Endometrial microvascular endothelial cells (primary cell): ENCODE data around the gene SUN5. TPM values are rescaled to one million over a fixed set of nuclear protein-coding genes. Genes with fewer than 3 reads are reported as not detected.

Source experiments
- in situ Hi-C: cut with HindIII; loops from 2 replicates; pipeline ENCODE4 v1.10.0; 2017; ENCODE audit warnings: low sequenced_read_pairs, low pct_unique_long_range_greater_than_20kb; ENCODE audit errors: inconsistent ontology term
- total RNA-seq: library from RNA; depleted of rRNA; stranded (reverse); fragments of >200 nt; gene quantifications from one replicate; pipeline ENCODE4 v1.2.3, GENCODE V29; 2015; ENCODE audit errors: inconsistent ontology term

Gene SUN5
- total RNA-seq, 1 donor from 2014 or later: not detected

DNA sequence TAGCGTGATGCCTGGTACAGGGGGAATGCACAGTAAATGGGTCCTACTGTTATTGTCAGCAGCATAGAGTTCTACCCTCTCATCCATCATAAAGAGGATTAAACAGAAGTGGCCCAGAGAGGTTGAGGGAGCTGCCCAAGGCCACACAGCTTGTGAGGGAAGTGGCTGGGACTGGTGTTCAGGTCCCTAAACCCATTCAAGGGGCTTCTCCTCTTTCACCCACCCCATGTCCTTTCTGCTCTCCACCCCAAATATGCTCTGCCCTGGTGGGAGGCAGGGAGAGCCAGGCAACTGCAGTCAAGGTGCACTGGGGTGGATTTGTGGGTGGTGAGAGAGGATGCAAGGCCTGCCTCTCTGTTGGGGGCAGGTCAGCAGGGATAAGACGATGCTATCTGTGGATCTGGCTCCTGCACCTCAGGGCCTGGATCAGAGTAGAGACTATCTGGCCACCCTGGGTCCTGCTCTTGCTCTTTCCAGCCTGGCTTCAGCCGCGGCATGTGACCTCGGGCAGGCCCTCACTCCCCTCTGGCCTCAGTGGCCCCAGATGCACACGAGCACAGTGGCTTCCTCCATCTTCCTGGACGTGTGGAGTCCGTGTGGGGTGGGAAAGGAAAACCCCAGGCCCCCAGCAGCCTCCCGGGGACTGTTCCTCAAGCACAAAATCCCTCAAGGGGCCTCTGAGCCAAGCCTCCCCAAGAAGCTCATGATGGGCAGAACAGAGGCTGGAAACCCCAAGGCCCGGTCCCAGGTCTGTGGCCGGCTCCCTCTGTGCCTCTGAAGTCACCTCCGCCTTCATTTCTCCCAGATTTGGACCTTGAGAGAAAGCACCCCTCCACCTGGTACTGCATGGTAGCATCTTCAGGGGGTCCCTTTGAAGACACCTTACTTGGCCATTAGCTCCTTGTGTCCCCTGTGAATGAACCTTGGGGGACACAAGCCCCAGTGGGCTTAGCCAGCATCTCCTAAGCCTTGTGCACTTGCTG lies 23.8 kb upstream of the SUN5 start:
- in situ Hi-C loops: no loop called here

DNA sequence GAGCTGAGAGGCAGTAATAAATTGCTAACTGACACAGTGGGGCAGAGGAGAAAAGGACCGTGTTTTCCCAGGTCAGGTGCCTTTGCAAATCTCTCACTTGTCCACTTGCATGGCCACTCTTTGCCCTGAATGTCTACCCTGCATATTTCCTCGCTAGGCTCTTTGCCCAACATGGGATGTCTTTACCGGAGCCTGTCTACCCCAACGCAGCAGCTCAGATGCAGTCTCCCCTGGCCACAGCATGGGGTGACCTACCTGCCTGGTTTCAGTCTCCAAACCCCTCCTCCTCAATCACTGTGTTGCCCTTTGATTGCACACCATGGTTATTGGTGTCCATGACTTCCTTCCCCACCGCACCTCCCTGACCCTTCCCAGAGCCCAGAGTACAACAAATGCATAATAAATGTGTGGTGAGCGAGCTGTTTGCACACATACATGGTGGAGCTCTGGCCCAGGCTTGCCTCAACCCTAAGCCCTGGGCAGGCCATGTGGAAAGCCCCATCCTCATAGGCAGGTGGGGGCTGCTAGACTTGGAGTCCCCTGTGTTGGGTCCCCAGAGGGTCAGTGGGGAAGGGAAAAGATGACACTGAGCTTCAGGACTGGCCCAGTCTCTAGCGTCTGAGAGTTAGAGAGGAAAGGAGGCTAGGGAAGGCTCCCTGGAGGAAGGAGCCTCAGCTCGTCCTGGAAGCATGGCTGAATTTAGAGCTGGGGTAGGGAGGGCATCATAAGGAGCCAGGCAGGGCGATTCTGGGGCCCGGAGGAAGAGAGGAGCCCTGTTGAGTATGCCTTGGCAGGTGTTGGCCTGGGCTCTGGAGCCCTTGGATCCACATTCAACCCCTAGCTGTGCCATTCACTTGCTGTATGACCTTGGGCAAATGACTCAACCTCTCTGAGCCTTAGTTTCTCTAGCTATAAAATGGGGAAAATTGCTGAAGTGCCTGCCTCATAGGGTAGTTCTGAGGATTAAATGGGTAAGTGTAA lies 22.8 kb upstream of the SUN5 start:
- in situ Hi-C loops: no loop called here

DNA sequence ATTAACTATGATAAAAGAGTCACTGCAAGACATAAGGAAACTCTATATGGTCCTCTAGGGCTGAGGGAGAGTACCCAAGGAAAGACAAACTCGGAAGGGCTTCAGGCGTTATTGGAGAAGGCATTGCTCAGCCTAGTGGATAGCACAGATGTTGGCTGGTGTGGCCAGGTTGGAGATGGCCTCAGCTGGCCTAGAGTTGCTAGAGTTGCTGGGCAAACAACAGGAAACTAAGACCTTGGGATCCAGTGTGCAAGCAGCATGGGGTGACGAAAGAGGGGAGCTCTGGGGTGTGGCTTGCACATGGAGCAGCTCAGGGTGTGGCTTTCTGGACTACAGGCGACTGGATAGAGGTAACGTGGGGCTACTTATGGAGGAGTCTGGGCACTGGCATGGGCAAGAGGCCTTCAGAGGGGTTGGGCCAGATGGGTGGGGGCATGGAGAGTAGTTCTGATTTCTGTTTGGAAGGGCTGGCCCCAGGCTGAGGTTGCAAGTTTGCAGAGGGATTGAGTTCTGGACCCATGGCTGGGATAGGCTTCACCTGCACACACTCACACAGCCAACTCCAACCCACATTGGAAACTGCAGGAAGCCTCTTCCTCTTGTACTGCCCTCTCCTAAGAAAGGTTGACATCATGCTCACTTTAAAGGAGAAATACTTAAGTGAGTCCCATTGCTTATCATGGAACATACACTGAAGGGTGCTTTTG lies 22.0 kb upstream of the SUN5 start:
- in situ Hi-C loops: no loop called here

DNA sequence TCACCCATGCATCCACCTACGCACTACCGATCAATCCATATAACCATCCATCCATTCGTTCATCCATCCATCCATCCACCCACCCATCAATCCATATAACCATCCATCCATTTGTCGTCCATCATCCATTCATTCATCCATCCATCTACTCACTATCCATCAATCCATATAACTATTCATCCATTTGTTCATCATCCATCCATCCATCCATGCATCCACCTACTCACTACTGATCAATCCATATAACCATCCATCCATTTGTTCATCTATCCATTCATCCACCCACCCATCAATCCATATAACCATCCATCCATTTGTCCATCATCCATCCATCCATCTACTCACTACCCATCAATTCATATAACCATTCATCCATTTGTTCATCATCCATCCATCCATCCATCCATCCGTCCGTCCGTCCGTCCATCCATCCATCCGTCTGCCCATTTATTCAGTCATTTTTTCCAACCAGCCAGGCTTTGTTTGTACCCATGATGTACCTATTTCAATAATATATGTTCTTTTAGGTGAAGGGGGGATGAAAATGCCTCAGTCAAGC lies 21.2 kb upstream of the SUN5 start:
- in situ Hi-C loops: no loop called here

DNA sequence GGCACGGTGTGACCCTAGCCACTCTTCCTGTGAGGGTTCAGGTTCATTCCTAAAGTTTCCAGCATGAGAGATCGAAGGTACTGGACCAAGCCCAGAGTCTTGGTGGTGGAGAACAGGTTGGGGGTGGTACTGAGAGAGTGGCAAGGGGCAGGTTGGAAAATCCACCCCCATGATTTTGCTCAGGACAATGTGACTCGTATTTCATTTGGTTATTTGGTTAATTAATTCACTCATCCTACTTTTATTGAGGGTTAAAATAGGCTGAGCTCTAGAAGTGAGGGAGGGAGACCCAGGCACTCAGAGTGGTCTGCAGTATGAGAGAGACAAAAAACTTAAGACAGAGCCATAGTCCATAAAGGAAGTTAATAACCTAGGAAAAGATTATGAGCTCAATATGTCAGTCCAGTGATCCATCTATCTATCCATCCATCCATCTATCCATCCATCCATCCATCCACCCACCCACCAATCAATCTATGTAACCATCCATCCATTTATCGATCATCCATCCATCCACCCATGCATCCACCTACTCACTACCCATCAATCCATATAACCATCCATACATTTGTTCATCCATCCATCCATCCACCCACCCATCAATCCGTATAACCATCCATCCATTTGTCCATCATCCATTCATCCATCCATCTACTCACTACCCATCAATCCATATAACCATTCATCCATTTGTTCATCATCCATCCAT lies 20.5 kb upstream of the SUN5 start:
- in situ Hi-C loops: no loop called here

DNA sequence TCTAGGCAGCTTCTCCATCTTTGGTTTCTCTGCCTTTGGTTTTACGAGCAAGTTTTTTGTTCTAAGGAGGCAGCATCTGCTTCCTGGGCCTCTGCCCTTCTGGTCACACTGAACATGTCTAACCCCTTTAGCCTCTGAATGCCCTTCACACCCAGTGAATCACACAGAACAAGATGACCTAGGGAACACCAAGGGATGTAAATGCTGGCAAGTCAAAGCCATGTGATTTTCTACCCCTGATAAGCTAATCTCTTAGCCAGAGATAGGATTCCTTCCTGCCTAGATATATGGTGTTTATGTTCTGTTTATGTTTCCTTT lies 20.0 kb upstream of the SUN5 start:
- in situ Hi-C loops: no loop called here

DNA sequence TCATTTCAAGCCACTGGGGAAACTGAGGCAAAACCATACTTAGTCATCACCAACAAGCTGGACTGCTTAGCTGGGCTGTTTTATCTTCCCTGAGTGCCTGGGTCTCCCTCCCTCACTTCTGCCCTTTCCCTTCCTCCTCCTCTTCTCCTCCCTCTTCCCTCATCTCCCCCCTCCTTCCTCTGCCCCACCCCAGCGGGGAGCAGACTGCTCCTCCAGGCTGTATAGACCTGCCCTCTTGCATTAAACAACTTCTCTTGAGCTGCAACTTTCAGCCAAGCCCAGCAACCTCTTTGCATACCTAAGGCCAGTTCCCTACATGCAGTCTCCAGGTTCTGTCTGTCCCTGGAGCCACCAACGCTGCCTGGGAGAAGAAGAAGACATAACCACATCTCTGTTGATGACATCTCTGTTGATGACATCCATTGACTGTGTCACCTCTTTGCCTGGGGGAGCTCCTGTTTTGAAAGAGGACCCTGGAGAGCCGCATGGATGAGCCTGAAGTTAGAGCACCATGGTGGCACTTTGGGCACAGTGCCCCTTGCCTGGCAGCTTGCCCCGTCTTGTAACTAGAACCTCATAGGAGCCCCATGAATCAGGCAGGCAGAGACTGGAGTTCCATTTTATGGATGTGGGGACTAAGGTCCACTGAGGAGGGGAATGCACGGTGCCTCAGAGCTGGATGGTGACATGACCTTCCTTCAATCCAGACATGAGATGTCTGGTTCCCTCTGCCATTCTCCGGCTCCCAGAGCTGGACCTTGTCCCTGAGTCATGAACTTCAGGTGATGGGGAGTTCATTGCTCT lies 19.4 kb upstream of the SUN5 start:
- in situ Hi-C loops: no loop called here

DNA sequence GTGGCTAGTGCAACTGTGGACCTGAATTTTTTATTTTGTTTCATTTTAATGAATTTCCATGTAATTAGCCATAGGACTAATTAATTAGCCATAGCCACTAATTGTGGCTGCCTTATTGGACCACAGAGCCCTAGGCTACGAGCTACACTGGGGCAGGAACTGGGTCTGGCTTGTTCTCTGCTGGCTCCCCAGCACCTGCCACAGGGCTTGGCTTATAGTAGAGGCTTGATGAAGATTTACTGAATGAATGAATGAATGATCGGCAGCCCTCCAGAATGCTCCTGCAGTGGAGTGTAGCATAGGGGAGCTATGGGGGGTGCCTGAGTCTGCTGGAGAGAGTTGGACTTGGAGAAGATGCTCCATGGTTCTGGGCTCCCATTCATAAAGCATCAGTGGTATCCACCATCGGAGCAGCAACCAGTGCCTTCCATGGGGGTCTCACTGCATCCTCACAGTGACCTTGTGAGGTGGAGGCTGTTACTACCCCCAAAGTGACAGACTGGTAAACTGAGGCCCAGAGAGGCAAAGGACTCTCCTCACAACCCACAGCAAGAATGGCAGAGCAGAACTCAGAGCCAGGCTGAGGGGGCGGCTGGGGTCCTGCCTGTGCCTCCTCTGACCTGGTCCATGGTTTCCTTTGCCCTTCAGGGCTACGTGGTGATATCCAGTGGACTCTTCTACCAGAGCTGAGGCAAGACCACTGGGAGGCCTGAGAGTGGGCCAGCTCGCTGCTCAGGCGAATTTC lies 18.6 kb upstream of the SUN5 start:
- in situ Hi-C loops: no loop called here

DNA sequence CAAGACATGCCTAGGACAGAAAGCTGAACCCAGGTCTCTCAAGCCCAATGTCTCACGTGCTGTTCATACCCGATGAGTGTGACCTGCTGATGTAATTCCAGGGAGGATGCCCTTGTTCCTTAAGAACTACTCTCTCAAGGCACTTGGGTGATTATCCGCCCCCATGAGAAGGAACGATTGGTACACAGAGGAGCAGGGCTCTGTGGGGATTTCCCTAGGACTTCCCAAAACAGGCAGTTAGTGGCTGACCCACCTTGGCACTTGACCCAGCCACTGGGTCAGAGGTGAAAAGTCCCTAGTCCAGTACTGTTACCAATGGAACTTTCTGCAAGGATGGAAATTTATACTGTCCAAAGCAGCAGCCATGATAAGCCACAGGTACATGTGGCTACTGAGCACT lies 18.1 kb upstream of the SUN5 start:
- in situ Hi-C loops: no loop called here

DNA sequence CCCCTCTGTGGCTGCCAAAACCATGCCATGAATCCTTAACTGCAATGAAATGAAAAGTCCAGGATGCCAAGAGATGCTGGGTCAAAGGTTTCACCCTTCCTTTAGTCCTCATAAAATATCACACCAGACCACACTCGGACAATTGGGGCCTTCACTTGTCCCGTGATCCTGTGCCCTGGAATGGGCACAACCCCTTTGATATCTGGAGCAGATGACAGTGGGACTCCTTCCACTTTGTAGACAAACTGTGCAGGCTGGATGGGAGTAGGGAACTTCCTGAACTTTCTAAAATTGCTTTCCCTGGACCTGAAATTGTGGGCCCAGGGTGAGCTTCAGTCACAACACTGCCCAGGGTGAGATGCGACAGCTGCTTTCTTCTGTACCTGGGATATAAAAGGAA lies 17.6 kb upstream of the SUN5 start:
- in situ Hi-C loops: no loop called here

DNA sequence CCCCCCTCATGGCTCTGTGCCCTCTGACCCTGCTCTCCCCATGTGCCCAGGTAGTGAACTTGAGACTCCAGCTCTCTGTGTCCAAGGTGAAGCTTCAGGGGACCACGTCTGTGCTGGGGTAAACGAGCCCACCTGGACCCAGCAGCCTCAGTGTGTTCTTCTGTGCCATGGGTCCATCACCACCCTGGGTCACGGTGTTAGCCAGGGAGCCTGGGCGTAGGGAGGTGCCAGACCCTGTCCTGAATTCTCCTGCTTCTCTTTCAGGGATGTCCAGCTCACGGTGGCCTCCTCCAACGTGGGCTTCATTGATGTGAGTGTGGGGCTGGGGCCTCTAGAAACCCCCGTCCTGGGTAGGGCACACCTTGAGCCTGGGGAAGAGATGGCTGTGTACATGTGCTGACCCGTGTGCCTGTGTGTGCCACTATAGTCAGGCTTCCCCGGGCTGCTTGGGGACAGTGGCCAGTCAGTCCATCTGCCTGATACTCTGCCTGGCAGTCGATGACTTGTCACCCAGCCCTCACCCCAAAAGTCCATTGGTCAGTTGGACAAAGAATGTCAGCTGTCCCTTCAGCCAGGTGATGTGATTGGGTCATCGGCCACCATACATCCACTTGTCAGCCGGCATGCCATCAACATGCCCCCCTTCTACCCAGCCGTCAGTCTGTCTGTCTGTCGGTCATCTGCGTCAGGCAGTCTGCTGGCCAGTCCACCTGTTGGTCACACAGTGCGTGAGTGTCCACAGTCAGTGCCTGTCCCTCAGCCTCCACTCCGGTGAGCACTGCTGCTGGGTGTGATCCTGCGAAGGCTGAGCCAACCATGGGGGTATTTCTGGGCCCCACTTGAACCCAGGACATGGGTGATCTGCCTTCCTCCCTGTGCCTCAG lies 16.3 kb upstream of the SUN5 start:
- in situ Hi-C loops: no loop called here

DNA sequence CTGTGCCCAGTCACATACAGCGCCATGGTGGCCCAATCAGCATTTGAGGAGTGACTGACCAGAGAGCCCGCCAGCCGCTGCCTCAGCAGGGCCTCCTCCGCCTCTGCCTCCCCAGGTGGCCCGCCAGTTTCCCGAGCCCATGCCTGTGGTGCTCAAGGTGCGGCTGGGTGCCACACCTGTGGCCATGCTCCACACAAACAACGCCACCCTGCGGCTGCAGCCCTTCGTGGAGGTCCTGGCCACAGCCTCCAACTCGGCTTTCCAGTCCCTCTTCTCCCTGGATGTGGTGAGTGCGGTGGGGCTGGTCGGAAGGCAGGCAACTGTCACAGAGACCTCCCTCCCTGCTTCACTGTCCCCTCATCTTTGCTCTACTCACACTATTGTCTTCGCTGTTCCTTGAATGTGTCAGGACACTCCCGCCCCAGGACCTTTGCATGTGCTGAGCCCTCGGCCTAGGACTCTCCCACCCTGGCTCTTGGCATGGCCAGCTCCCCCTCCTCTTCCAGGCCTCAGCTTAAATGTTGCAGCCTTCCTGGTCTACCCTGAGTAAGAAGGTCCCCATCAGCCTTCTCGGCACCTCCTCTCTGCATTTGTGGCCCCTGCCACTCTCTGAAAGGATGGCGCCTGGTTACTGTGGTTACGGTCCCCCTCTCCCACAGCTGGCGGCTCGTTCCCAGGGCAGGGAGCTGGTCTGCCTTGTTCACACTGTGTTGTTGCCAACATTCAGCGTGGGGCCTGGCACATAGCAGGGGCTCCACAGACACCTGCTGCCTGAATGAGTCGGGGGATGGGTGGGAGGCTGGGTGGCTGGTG lies 15.4 kb upstream of the SUN5 start:
- in situ Hi-C loops: no loop called here

DNA sequence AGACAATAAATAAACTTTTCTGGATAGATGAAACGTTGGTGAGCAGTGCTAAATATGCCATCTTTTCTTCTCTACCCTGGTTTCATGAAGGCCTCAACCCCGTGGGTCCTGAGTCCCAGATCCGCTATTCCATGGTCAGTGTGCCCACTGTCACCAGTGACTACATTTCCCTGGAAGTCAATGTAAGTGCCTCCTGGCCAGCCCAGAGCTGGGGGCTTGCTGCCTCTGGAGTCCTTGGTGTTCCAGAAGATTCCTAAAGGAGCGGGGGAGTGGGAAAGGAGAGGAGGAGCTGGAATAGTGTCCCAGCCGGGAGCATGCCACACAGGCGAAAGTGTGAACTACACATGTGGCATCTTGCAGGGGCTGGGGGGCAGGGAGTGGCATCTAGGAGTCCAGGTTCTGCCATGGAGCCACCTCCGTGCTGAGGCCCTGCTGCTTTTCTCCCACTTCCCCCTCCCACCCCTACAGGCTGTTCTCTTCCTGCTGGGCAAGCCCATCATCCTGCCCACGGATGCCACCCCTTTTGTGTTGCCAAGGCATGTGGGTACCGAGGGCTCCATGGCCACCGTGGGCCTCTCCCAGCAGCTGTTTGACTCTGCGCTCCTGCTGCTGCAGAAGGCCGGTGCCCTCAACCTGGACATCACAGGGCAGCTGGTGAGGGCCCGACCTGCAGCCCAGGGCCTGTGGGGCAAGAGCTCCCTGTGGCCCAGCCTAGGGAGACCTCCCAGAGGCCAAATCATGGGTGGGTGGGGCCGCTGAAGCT lies 14.1 kb upstream of the SUN5 start:
- in situ Hi-C loops: no loop called here

DNA sequence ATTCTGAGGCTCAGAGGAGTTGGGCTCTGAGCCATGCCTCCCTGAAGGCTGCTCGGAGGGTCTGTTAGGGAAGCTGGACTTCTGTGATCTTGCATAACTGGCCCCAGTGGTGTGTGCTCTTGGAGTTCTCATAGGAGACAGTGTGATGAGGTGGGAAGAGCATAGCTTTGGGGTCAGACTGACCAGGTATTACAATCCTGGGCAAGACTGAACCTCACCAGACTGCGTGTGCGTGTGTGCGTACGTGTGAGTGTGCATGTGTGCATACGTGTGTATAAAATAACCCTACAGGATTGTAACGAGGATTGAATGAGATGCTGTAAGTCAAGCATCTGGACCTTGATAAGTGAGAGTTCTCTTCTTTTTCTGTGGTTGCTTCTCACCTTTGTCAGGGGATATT lies 13.3 kb upstream of the SUN5 start:
- in situ Hi-C loops: no loop called here
